ENCODE results near the gene TOB1.

TOB1 gene

GRCh38 chr17:50905460-50905803, 39.3 kb upstream of the TOB1 start:
- TF ChIP-seq REST (IDR thresholded peaks at IDR 0.05; ENCODE audit: insufficient read depth in 1 of 2, low read depth in 2 of 2, low read length in 2 of 2) (no peak), POLR2AphosphoS5 (IDR thresholded peaks at IDR 0.05; ENCODE audit: low read depth, low read length) (no peak)

- no peak for TF ChIP-seq TAF1 (IDR thresholded peaks at IDR 0.05; ENCODE audit: borderline replicate concordance, insufficient read depth, low read length)
- no peak for TF ChIP-seq POLR2AphosphoS5 (IDR thresholded peaks at IDR 0.05; ENCODE audit: low read depth, low read length)
- TF ChIP-seq REST (IDR thresholded peaks at IDR 0.05; ENCODE audit: insufficient read depth in 1 of 2, low read depth in 2 of 2, low read length in 2 of 2), result no peak
- no peak for TF ChIP-seq SIN3A (IDR thresholded peaks at IDR 0.05; ENCODE audit: borderline replicate concordance, insufficient read depth, low read length)
Observed at GRCh38 chr17:50904518-50905459, 38.6 kb upstream of the TOB1 start.

DNA sequence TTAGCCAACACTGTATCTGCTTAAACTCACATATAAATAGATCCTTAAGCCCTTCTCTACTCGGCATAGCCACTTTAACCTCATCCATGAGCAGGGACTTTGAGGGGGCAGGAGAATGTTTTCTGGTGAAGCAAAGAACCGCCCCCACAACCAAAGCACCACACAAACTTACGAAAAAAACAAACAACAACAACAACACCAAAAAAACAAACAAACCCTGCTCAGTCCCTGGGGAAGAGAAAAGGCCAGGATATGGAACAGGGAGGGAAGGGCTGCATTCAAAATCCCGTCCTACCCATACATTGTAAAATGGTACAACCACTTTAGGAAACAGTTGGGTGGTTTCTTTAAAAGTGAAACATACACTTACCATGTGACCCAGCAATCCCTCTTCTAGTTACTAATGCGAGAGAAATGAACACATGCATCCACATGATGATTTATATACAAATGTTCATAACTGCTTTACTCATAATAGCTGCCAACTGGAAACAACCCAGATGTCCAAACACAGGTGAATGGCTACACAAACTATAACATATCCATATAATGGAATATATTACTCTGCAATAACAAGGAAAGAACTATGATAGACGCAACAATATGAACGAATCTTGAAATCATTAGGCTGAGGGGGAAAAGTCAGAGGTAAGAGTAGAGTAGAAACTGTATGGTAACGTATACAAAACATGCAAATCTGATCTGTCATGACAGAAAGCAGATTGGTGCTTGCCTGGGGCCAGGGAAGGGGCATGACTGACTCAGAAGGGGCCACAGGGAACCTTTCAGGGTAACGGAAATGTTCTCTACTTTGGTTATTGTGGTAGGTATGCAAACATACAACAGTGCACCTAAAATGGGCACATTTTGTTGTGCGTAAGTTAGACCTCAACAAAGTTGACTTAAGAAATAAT, 37.7 kb upstream of the TOB1 start:
- no peak for TF ChIP-seq TAF1 (IDR thresholded peaks at IDR 0.05; ENCODE audit: borderline replicate concordance, insufficient read depth, low read length)
- no peak for TF ChIP-seq FOXP2 (optimal IDR thresholded peaks at IDR 0.05; ENCODE audit: borderline replicate concordance, extremely low read depth, extremely low read length, insufficient read depth)
- TF ChIP-seq SIN3A (IDR thresholded peaks at IDR 0.05; ENCODE audit: borderline replicate concordance, insufficient read depth, low read length), result no peak
- no peak for TF ChIP-seq REST (IDR thresholded peaks at IDR 0.05; ENCODE audit: insufficient read depth in 1 of 2, low read depth in 2 of 2, low read length in 2 of 2)
- no peak for TF ChIP-seq POLR2AphosphoS5 (IDR thresholded peaks at IDR 0.05; ENCODE audit: low read depth, low read length)

- no peak for TF ChIP-seq SIN3A (IDR thresholded peaks at IDR 0.05; ENCODE audit: borderline replicate concordance, insufficient read depth, low read length)
- TF ChIP-seq FOXP2 (optimal IDR thresholded peaks at IDR 0.05; ENCODE audit: borderline replicate concordance, extremely low read depth, extremely low read length, insufficient read depth), result no peak
- TF ChIP-seq POLR2AphosphoS5 (IDR thresholded peaks at IDR 0.05; ENCODE audit: low read depth, low read length), result no peak
- TF ChIP-seq TAF1 (IDR thresholded peaks at IDR 0.05; ENCODE audit: borderline replicate concordance, insufficient read depth, low read length), result no peak
- no peak for TF ChIP-seq REST (IDR thresholded peaks at IDR 0.05; ENCODE audit: insufficient read depth in 1 of 2, low read depth in 2 of 2, low read length in 2 of 2)
Observed at GRCh38 chr17:50902372-50903353, 36.5 kb upstream of the TOB1 start.
